Spleen (tissue), 11 donors: ENCODE data around the gene POLD2. TPM values are rescaled to one million over a fixed set of nuclear protein-coding genes. Genes with fewer than 3 reads are reported as not detected.

ENCODE experiments used
- DNase-seq: peaks from one replicate; pipeline ENCODE4 v3.0.0-alpha.2; 2020
- H3K27ac ChIP-seq, 8 donors: fragments of 200-600 bp; sonication (generic) in 7 of 8; 1 replicate in 4 of 8; 2 replicates in 4 of 8; pipeline versions ENCODE4 v1.5.0 to v1.8.0; 2016 to 2021; ENCODE audit warnings: inconsistent platforms in 4 of 8, mild to moderate bottlenecking in 4 of 8, moderate library complexity in 1 of 8
- H3K27me3 ChIP-seq, 7 donors: fragments of 200-600 bp; sonication (generic) in 6 of 7; replicated peaks in 1 of 7; 1 replicate in 4 of 7; 2 replicates in 3 of 7; pipeline versions ENCODE4 v1.5.0 to v1.8.0; 2016 to 2021; ENCODE audit warnings: inconsistent platforms in 3 of 7, mild to moderate bottlenecking in 1 of 7
- H3K36me3 ChIP-seq, 6 donors: fragments of 200-600 bp; sonication (generic) in 5 of 6; 1 replicate in 4 of 6; 2 replicates in 2 of 6; pipeline versions ENCODE4 v1.5.0 to v1.8.0; 2016 to 2021; ENCODE audit warnings: inconsistent platforms in 2 of 6
- H3K4me1 ChIP-seq, 6 donors: fragments of 200-600 bp; sonication (generic) in 5 of 6; 1 replicate in 3 of 6; 2 replicates in 3 of 6; pipeline versions ENCODE4 v1.5.0 to v1.8.0; 2016 to 2021; ENCODE audit warnings: inconsistent platforms in 3 of 6
- H3K4me3 ChIP-seq, 8 donors: fragments of 200-600 bp; sonication (generic) in 7 of 8; 1 replicate in 4 of 8; 2 replicates in 4 of 8; pipeline versions ENCODE4 v1.5.0 to v1.8.0; 2016 to 2021; ENCODE audit warnings: inconsistent platforms in 4 of 8, mild to moderate bottlenecking in 4 of 8, moderate library complexity in 2 of 8
- H3K9me3 ChIP-seq, 8 donors: fragments of 200-600 bp; sonication (generic) in 7 of 8; 1 replicate in 4 of 8; 2 replicates in 4 of 8; pipeline versions ENCODE4 v1.5.0 to v1.8.0; 2016 to 2021; ENCODE audit warnings: inconsistent platforms in 4 of 8
- POLR2A ChIP-seq, 3 donors: fragments of 450-650 bp; IDR thresholded peaks; one replicate each; pipeline ENCODE4 v1.5.1; 2017; ENCODE audit warnings: antibody characterized with exemption in 3 of 3, mild to moderate bottlenecking in 1 of 3
- POLR2AphosphoS5 ChIP-seq, 3 donors: sonication (generic); formaldehyde crosslinking; IDR thresholded peaks; one replicate each; pipeline ENCODE4 v1.5.1; 2017; ENCODE audit warnings: antibody characterized with exemption in 3 of 3
- WGBS, 5 donors: extraction: QIAGEN DNeasy Blood & Tissue Kit in 3 of 5; methylation state at CpG; one replicate each; pipeline versions ENCODE4 v1.1.5 to v1.1.7; 2013 to 2018; 5-methylcytosine and 5-hydroxymethylcytosine counted together
- intact Hi-C: fragments of 100-400 bp; cut with DNase I; formaldehyde crosslinking; loops from one replicate; pipeline ENCODE4 v1.15.0; 2023; ENCODE audit warnings: low total_unique reads
- polyA plus RNA-seq, 3 donors: library from polyadenylated mRNA; stranded (reverse); fragments of 200-250 nt; gene quantifications; one replicate each; pipeline ENCODE4 v1.2.1, GENCODE V29; 2013
- total RNA-seq, 7 donors: library from RNA; depleted of rRNA in 3 of 7; stranded (reverse); fragments of >200 nt in 3 of 7; fragmentation: NEBNext Ultra II Directional in 4 of 7; extraction: Animal tissue kit (Norgen Biotek cat#: 25700) in 4 of 7; gene quantifications; one replicate each; pipeline versions ENCODE4 v1.1.0 to v1.2.1, GENCODE V29; 2016 to 2021
- TF ChIP-seq, protein P1 (sequence below), 11 experiments: fragments of 200-600 bp in 7 of 11; fragments of 450-650 bp in 4 of 11; sonication (generic) in 4 of 11; IDR thresholded peaks in 8 of 11; conservative IDR thresholded peaks in 3 of 11; 1 replicate in 7 of 11; 2 replicates in 4 of 11; pipeline versions ENCODE4 v1.4.0 to v1.8.0; 2016 to 2021; ENCODE audit warnings: antibody characterized with exemption in 11 of 11, inconsistent platforms in 4 of 11, mild to moderate bottlenecking in 1 of 11
- donor health status: healthy with polysubstance abuse.
- donor health status: DM: no; HTN: no; CAD: no; lungs with moderate emphysema.
- donor health status: DM: no; HTN: no; CAD: no.
- donor health status: Bipolar disorder and iron deficiency.
- donor health status: healthy.
- donor health status: DM: no; HTN: no; CAD: no.
- donor health status: DM: yes; HTN: yes; CAD: no.

POLD2 gene
- total and polyA plus RNA-seq, 10 donors, result 31.9 to 79.1 (median 49.3) TPM

DNA sequence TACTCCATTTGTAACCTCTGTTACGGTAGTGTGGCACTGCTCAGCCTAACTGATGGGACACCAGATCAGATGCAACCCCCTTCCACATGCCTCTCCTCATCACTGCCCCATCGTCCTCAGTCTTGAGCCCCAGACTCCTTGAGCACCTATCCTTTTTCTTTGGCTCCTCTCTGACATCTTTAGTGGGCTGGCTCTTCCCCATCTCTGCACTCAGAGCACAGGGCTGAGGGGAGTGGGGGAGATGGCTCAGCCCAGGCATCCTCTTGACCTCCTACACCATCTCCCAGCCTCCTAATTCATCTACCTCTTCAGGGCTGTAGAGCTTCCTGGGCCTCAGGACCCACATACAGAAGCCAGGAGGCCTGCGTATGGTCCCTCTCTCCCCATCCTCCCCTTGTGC, 39.6 kb downstream of the POLD2 start:
- DNase-seq, result peak; percentile 64

DNA sequence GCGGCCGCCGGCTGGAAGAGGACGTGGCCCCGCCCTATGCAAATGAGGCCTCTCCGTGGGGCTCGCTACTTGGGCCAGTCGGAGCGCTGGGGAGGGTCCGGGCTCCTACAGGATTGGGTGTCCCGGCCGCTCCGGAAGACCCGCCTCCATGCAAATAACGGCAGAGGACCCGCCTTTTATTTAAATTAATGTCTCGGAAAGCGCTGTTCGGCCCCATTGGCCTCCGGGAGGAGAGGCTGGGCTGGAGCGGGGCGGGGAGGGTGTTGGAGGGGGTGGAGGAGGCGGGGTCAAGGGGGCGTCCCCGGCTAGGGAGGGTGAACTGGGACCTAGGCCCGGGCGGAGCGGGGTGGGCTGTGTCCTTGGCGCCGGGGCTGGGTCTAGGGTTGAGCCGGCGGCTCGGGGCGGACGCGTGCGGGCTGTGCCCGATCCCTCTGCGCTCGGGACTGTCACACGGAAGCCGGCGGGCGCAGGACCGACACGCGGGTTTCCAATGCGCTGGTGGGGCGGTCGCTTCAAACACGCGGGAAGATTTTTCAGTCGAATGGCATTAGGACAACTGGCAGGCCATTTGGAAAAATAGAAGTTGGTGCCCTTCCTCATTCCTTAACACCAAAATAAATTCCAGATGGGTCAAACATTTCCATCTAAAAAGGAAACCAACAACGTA, 40.7 kb downstream of the POLD2 start:
- Histone ChIP-seq H3K4me3 (peak overlapping the region; percentile 29 to 95 (median 70)), H3K9me3 (no peaks in the 10 kb centered on the region), H3K27ac (peak overlapping the region; percentile 90 to 99 (median 96)), H3K4me1 (peaks cover 8 to 69% (median 47%) of the 10 kb centered on the region in 6 donors), H3K27me3 (no peaks in the 10 kb centered on the region), H3K36me3 (peaks cover 0 to 33% (median 30%) of the 10 kb centered on the region in 6 donors)
- WGBS, 5 donors, result 0 to 1% (median 0%) methylated on average over 42 to 54 of the region's 54 CpGs
- intact Hi-C loops, result no loop called here
- DNase-seq, result peak; percentile 100
- TF ChIP-seq POLR2A (IDR thresholded peaks at IDR 0.05) (no peak), POLR2AphosphoS5 (IDR thresholded peaks at IDR 0.05) (peak in 2 of 3 donors; percentile 39 to 67)
- TF ChIP-seq, protein P1, sequence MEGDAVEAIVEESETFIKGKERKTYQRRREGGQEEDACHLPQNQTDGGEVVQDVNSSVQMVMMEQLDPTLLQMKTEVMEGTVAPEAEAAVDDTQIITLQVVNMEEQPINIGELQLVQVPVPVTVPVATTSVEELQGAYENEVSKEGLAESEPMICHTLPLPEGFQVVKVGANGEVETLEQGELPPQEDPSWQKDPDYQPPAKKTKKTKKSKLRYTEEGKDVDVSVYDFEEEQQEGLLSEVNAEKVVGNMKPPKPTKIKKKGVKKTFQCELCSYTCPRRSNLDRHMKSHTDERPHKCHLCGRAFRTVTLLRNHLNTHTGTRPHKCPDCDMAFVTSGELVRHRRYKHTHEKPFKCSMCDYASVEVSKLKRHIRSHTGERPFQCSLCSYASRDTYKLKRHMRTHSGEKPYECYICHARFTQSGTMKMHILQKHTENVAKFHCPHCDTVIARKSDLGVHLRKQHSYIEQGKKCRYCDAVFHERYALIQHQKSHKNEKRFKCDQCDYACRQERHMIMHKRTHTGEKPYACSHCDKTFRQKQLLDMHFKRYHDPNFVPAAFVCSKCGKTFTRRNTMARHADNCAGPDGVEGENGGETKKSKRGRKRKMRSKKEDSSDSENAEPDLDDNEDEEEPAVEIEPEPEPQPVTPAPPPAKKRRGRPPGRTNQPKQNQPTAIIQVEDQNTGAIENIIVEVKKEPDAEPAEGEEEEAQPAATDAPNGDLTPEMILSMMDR (IDR thresholded peaks at IDR 0.05 in 8 of 11, conservative IDR thresholded peaks at IDR 0.05 in 3 of 11), result peak in 4 of 11 experiments; percentile 2 to 65 (median 38)

More for the DNA sequence above, 39.6 kb downstream of the POLD2 start:
- H3K27me3 ChIP-seq, result no peaks in the 10 kb centered on the region
- H3K27ac ChIP-seq, result peak overlapping the region in 5 of 8 donors; percentile 20 to 99 (median 96)
- TF ChIP-seq POLR2A (IDR thresholded peaks at IDR 0.05), result no peak
- TF ChIP-seq, protein P1 (IDR thresholded peaks at IDR 0.05 in 8 of 11, conservative IDR thresholded peaks at IDR 0.05 in 3 of 11), result no peak
- TF ChIP-seq POLR2AphosphoS5 (IDR thresholded peaks at IDR 0.05), result no peak
- intact Hi-C loops, result no loop called here
- peaks cover 0 to 21% (median 19%) of the 10 kb centered on the region in 6 donors for H3K36me3 ChIP-seq
- 91 to 95% (median 94%) methylated on average over 3 of the region's 3 CpGs for WGBS, 5 donors
- no peaks in the 10 kb centered on the region for H3K9me3 ChIP-seq
- peaks cover 8 to 69% (median 54%) of the 10 kb centered on the region in 6 donors for H3K4me1 ChIP-seq
- H3K4me3 ChIP-seq, result no peak overlapping the region

DNA sequence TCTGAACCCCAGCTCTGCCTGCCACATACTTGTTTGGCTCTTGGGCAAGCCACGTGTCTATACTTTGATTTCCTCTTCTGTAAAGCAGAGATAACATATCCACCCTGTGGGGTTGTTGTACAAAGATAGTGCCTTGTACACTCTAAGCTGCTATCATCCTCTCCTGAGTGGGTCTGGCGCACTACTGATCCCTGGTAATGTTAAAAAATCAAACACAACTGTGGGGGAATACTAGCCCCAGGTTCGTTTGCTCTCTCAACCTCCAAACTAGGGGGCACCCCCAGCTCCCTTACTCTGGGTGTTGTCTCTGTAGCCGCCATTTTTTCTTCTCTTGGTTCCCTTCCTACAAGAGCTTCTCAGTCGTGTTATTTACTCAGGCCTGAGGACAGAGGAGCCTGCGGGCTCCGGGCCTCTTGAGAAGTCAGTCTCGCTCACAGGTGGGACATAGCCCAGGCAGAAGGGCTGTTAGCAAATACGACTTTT, 42.0 kb downstream of the POLD2 start:
- no peaks in the 10 kb centered on the region for H3K27me3 ChIP-seq
- DNase-seq, result peak; percentile 77
- no peaks in the 10 kb centered on the region for H3K9me3 ChIP-seq
- H3K27ac ChIP-seq, result peak overlapping the region; percentile 90 to 99 (median 96)
- H3K4me3 ChIP-seq, result peak overlapping the region; percentile 8 to 95 (median 70)
- no peak for TF ChIP-seq POLR2A (IDR thresholded peaks at IDR 0.05)
- TF ChIP-seq, protein P1 (IDR thresholded peaks at IDR 0.05 in 8 of 11, conservative IDR thresholded peaks at IDR 0.05 in 3 of 11), result no peak
- no peak for TF ChIP-seq POLR2AphosphoS5 (IDR thresholded peaks at IDR 0.05)
- intact Hi-C loops, result no loop called here
- H3K4me1 ChIP-seq, result peaks cover 8 to 73% (median 44%) of the 10 kb centered on the region in 6 donors
- H3K36me3 ChIP-seq, result peaks cover 0 to 46% (median 44%) of the 10 kb centered on the region in 6 donors
- 35 to 59% (median 45%) methylated on average over 8 to 9 of the region's 9 CpGs for WGBS, 5 donors

DNA sequence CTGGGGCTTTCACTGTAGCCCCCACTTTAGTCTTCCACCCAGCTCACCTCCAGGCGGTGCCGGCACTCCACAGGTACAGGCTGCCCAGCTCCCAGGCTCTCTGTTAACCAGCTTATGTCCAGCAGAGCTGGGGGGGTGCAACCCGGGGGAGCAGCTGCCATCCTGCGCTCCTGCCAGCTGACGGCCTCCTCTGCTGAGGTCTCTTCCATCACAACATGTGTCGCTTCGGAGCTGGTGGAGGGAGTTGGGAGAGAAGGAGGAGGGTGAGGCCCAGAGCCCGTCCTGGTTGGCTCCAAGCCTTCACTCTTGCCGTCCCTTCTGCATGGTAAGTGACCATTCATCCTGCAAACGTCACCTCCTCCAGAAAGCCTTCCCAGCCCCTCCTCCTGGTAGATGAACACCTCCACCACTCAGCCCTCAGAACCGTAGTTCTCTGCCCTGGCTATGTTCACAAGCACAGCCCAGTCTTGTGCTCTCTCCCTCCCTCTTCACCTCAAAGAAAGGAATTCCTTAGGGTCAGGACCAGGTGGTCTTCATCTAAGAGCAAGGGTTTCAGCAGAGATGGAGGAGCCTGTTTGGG, 42.6 kb downstream of the POLD2 start:
- DNase-seq, result peak; percentile 79
- Histone ChIP-seq H3K27me3 (no peaks in the 10 kb centered on the region), H3K27ac (peak overlapping the region; percentile 90 to 99 (median 96)), H3K4me3 (peak overlapping the region in 6 of 8 donors; percentile 58 to 95 (median 78)), H3K9me3 (no peaks in the 10 kb centered on the region), H3K36me3 (peaks cover 0 to 52% (median 48%) of the 10 kb centered on the region in 6 donors), H3K4me1 (peaks cover 8 to 78% (median 44%) of the 10 kb centered on the region in 6 donors)
- WGBS, 5 donors, result 78 to 92% (median 88%) methylated on average over 8 to 11 of the region's 11 CpGs
- no peak for TF ChIP-seq POLR2AphosphoS5 (IDR thresholded peaks at IDR 0.05)
- TF ChIP-seq POLR2A (IDR thresholded peaks at IDR 0.05), result no peak
- TF ChIP-seq, protein P1 (IDR thresholded peaks at IDR 0.05 in 8 of 11, conservative IDR thresholded peaks at IDR 0.05 in 3 of 11), result no peak
- intact Hi-C loops, result no loop called here
